ENCODE results near the gene CNTNAP2.

DNA sequence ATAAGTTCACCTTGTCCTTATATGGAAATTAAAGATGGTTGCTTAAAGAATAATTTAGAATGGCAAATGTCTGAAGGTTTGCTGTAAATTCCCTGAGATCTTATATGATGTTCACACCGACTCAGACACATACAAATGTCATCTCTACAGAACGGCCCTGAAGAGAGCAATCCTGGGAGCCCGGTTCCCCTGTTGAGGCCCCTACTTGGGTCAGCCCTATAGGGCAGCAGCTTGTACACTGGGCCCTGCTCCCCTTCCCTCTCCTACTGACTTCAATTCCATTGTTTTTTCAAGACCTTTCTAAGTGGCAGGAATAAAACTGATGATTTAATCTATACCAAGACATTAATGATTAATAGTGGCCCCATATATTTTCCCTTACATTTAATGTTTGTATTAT, 1660.7 kb downstream of the CNTNAP2 start:
- TF ChIP-seq BHLHE40 (IDR thresholded peaks at IDR 0.05; ENCODE audit: borderline replicate concordance) (no peak), PKNOX1 (IDR thresholded peaks at IDR 0.05) (no peak), FOXM1 (IDR thresholded peaks at IDR 0.05; ENCODE audit: borderline replicate concordance) (no peak), LEF1 (IDR thresholded peaks at IDR 0.05; ENCODE audit: borderline replicate concordance) (no peak), FOXK2 (IDR thresholded peaks at IDR 0.05) (no peak), CTBP1 (IDR thresholded peaks at IDR 0.05; ENCODE audit: borderline replicate concordance) (no peak), ELF4 (IDR thresholded peaks at IDR 0.05) (no peak), TARDBP (IDR thresholded peaks at IDR 0.05) (no peak), SP1 (IDR thresholded peaks at IDR 0.05) (no peak), NFRKB (IDR thresholded peaks at IDR 0.05) (no peak), SUZ12 (IDR thresholded peaks at IDR 0.05) (no peak), FOXA1 (IDR thresholded peaks at IDR 0.05) (no peak), ARNT (IDR thresholded peaks at IDR 0.05) (no peak)
